B cell (primary cell): ENCODE measurements around the gene ANXA7. TPM values are rescaled to one million over a fixed set of nuclear protein-coding genes. Genes with fewer than 3 reads are reported as not detected.

Source experiments
- ATAC-seq: fragments of 200-7000 bp; cut with Tn5 transposase; one replicate; pipeline ENCODE4 v1.10.0; 2021; ENCODE audit warnings: low read depth, mild to moderate bottlenecking, moderate number of reproducible peaks, moderate library complexity
- CTCF ChIA-PET: fragments of 350-600 bp; sonication (Branson Sonifier 250); formaldehyde crosslinking; loops from one replicate; lab custom pipeline; 2021; ENCODE audit warnings: antibody characterized with exemption, inconsistent platforms; lab: Charles Lee
- POLR2A ChIA-PET: fragments of 350-600 bp; sonication (Branson Sonifier 250); formaldehyde crosslinking; loops from one replicate; lab custom pipeline; 2021; ENCODE audit warnings: antibody characterized with exemption; lab: Charles Lee
- DNase-seq: peaks from one replicate; pipeline ENCODE4 v3.0.0; 2013
- H2AFZ ChIP-seq: 2 replicates; pipeline ENCODE4 v1.6.1; 2012; ENCODE audit warnings: mild to moderate bottlenecking, low read depth, low read length; ENCODE audit not compliant: insufficient read depth, poor library complexity, severe bottlenecking
- H3K27ac ChIP-seq, 2 donors: 1 replicate in 1 of 2; 2 replicates in 1 of 2; pipeline ENCODE4 v1.5.1; 2012 to 2013; ENCODE audit warnings: low read length in 2 of 2, mild to moderate bottlenecking in 2 of 2, moderate library complexity in 1 of 2
- H3K27me3 ChIP-seq, 4 experiments: fragments of 200-600 bp in 1 of 4; sonication (generic) in 1 of 4; replicated peaks in 1 of 4; 1 replicate in 2 of 4; 2 replicates in 2 of 4; pipeline versions ENCODE4 v1.6.1 to v1.7.0; 2013 to 2016; ENCODE audit warnings: low read length in 3 of 4, mild to moderate bottlenecking in 2 of 4, mixed read lengths in 1 of 4, moderate library complexity in 1 of 4; ENCODE audit not compliant: insufficient read depth in 4 of 4, control insufficient read depth in 3 of 4; ENCODE audit errors: control extremely low read depth in 1 of 4
- H3K36me3 ChIP-seq, 2 experiments: replicated peaks in 1 of 2; 1 replicate in 1 of 2; 2 replicates in 1 of 2; pipeline versions ENCODE4 v1.6.1 to v1.7.1; 2013; ENCODE audit warnings: low read length in 1 of 2; ENCODE audit not compliant: insufficient read depth in 2 of 2, control insufficient read depth in 1 of 2; ENCODE audit errors: control extremely low read depth in 1 of 2, extremely low read depth in 1 of 2
- H3K4me1 ChIP-seq, 2 donors: fragments of 200-600 bp in 1 of 2; sonication (generic) in 1 of 2; 1 replicate in 1 of 2; 2 replicates in 1 of 2; pipeline versions ENCODE4 v1.5.1 to v1.6.1; 2013 to 2017; ENCODE audit warnings: low read length in 2 of 2; ENCODE audit not compliant: control insufficient read depth in 2 of 2, insufficient read depth in 2 of 2
- H3K4me2 ChIP-seq: replicated peaks from 2 replicates; pipeline ENCODE3; 2012; ENCODE audit warnings: mild to moderate bottlenecking, low read depth, low read length; ENCODE audit not compliant: poor library complexity, severe bottlenecking
- H3K4me3 ChIP-seq, 5 experiments: fragments of 200-600 bp in 1 of 5; sonication (generic) in 1 of 5; 1 replicate in 3 of 5; 2 replicates in 2 of 5; pipeline versions ENCODE4 v1.5.1 to v1.7.0; 2011 to 2016; ENCODE audit warnings: low read length in 4 of 5, mild to moderate bottlenecking in 4 of 5, low read depth in 2 of 5, control low read depth in 1 of 5, moderate library complexity in 1 of 5; ENCODE audit not compliant: insufficient read depth in 1 of 5; ENCODE audit errors: control extremely low read depth in 1 of 5, extremely low read depth in 1 of 5
- H3K79me2 ChIP-seq: fragments of 200-600 bp; sonication (generic); one replicate; pipeline ENCODE4 v1.6.0; 2016; ENCODE audit warnings: low read length; ENCODE audit not compliant: control insufficient read depth, insufficient read depth
- H3K9ac ChIP-seq: fragments of 200-600 bp; sonication (generic); 2 replicates; pipeline ENCODE4 v1.6.1; 2017; ENCODE audit warnings: mild to moderate bottlenecking, low read length, moderate library complexity
- H3K9me3 ChIP-seq, 3 donors: one replicate each; pipeline versions ENCODE4 v1.6.1 to v1.7.1; 2013; ENCODE audit warnings: low read length in 2 of 3; ENCODE audit not compliant: control insufficient read depth in 2 of 3, insufficient read depth in 1 of 3; ENCODE audit errors: control extremely low read depth in 1 of 3
- H4K20me1 ChIP-seq: 2 replicates; pipeline ENCODE4 v1.6.0; 2012; ENCODE audit warnings: mild to moderate bottlenecking, low read length; ENCODE audit not compliant: insufficient read depth, control insufficient read depth, poor library complexity, severe bottlenecking
- H3K27ac Mint-ChIP-seq: one replicate; pipeline ENCODE4 v1.8.0; 2021; ENCODE audit warnings: mixed read lengths
- H3K27me3 Mint-ChIP-seq: one replicate; pipeline ENCODE4 v1.8.0; 2021; ENCODE audit warnings: mixed read lengths
- H3K4me1 Mint-ChIP-seq: one replicate; pipeline ENCODE4 v1.8.0; 2021; ENCODE audit warnings: mixed read lengths
- H3K4me3 Mint-ChIP-seq: one replicate; pipeline ENCODE4 v1.8.0; 2021; ENCODE audit warnings: mixed read lengths
- H3K9me3 Mint-ChIP-seq: one replicate; pipeline ENCODE4 v1.8.0; 2022; ENCODE audit warnings: mixed read lengths; ENCODE audit not compliant: insufficient read depth
- EZH2 ChIP-seq: IDR thresholded peaks from 2 replicates; pipeline ENCODE4 v1.6.1; 2012; ENCODE audit warnings: borderline replicate concordance, low read depth, mild to moderate bottlenecking, moderate library complexity, low read length; ENCODE audit not compliant: insufficient read depth, poor library complexity, severe bottlenecking
- WGBS: methylation state at CpG from one replicate; pipeline ENCODE4 v1.1.5; 2013; ENCODE audit warnings: missing lambda C conversion rate; ENCODE audit not compliant: insufficient coverage; 5-methylcytosine and 5-hydroxymethylcytosine counted together
- intact Hi-C: fragments of 100-400 bp; cut with micrococcal nuclease; formaldehyde crosslinking; loops from one replicate; pipeline ENCODE4 v1.10.0; 2022
- polyA plus RNA-seq: library from polyadenylated mRNA; depleted of rRNA; stranded (reverse); fragments of >200 nt; gene quantifications from 2 replicates; pipeline ENCODE4 v1.2.3, GENCODE V29; 2012
- total RNA-seq, 2 donors: library from RNA; stranded (reverse); fragments of 120-200 nt in 1 of 2; gene quantifications; 1 replicate in 1 of 2; 2 replicates in 1 of 2; pipeline versions ENCODE4 v1.2.3 to v1.2.4, GENCODE V29; 2013 to 2022
- TF ChIP-seq, protein P1 (sequence below): fragments of 200-600 bp; IDR thresholded peaks from one replicate; pipeline ENCODE4 v1.8.0; 2022; ENCODE audit warnings: antibody characterized with exemption, mild to moderate bottlenecking

ANXA7 gene
- total and polyA plus RNA-seq, 2 donors (not counting 1 experiment from before 2014, with no cell fraction given) = 43.4 to 90.0 TPM

DNA sequence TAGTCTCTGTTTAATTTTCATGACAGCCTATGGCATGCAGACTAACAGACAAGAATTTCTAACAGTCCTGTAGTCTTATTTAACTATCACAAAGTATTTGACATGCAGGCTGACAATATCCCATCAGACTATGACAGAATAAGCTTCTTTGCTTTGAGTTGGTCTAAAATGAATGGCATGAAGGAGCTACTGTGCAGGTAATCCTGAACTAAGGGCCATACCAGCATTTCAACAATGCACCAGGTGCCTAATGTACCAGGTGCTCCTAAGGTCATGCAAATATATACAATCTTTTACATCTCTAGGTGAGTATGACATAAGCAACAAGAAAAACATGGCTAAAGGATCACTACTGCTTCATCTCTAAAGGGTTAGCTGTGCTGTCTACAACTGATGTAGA, 33.1 kb upstream of the ANXA7 start:
- peaks cover 18 to 35% of the 10 kb centered on the region in 2 experiments for H3K36me3 ChIP-seq
- Mint-ChIP-seq H3K4me1 (no peaks in the 10 kb centered on the region), H3K9me3 (no peaks in the 10 kb centered on the region), H3K27ac (no peak overlapping the region), H3K27me3 (no peaks in the 10 kb centered on the region), H3K4me3 (no peak overlapping the region)
- H3K9me3 ChIP-seq = no peaks in the 10 kb centered on the region
- ChIA-PET CTCF (interaction anchor here (0.5 kb wide), 1 partner anchor 351 kb away, joined by 3 read pairs; no protein-coding TSS in a partner anchor), POLR2A (no interaction called here)
- TF ChIP-seq, protein P1, sequence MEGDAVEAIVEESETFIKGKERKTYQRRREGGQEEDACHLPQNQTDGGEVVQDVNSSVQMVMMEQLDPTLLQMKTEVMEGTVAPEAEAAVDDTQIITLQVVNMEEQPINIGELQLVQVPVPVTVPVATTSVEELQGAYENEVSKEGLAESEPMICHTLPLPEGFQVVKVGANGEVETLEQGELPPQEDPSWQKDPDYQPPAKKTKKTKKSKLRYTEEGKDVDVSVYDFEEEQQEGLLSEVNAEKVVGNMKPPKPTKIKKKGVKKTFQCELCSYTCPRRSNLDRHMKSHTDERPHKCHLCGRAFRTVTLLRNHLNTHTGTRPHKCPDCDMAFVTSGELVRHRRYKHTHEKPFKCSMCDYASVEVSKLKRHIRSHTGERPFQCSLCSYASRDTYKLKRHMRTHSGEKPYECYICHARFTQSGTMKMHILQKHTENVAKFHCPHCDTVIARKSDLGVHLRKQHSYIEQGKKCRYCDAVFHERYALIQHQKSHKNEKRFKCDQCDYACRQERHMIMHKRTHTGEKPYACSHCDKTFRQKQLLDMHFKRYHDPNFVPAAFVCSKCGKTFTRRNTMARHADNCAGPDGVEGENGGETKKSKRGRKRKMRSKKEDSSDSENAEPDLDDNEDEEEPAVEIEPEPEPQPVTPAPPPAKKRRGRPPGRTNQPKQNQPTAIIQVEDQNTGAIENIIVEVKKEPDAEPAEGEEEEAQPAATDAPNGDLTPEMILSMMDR = no peak
- no peak for TF ChIP-seq EZH2
- DNase-seq (no peak), ATAC-seq (no peak)
- no peaks in the 10 kb centered on the region for H3K27me3 ChIP-seq
- H3K4me3 ChIP-seq = no peak overlapping the region
- no peaks in the 10 kb centered on the region for H3K79me2 ChIP-seq
- no peak overlapping the region for H3K27ac ChIP-seq
- H3K4me2 ChIP-seq = no peak overlapping the region
- intact Hi-C loops = no loop called here
- H2AFZ ChIP-seq = no peak overlapping the region
- no peak overlapping the region for H3K9ac ChIP-seq
- no peaks in the 10 kb centered on the region for H4K20me1 ChIP-seq
- H3K4me1 ChIP-seq = no peaks in the 10 kb centered on the region

DNA sequence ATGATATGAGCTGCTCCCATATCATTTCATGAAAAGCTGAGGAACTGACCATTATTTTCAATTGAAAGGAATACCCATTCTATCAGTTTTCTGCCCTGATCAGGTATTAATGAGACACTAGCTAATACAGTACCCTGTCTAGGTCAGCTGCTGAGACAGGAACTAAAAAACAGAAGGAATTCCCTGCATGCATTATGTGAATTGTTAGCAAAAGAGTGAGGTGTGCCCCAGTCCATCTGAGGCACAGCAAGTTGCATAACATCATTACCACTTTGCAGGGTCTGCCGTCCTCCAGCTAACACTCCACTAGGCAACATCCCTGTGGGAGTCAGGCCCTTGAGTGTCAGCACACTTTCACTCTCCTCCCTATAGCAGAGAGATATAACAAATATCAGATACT, 30.6 kb upstream of the ANXA7 start:
- Histone ChIP-seq H3K4me3 (no peak overlapping the region), H3K36me3 (peaks cover 26 to 33% of the 10 kb centered on the region in 2 experiments), H3K4me1 (no peaks in the 10 kb centered on the region), H2AFZ (no peak overlapping the region), H3K79me2 (no peaks in the 10 kb centered on the region), H3K4me2 (no peak overlapping the region), H4K20me1 (no peaks in the 10 kb centered on the region), H3K9ac (no peak overlapping the region), H3K27ac (no peak overlapping the region), H3K27me3 (no peaks in the 10 kb centered on the region), H3K9me3 (no peaks in the 10 kb centered on the region)
- Mint-ChIP-seq H3K27ac (no peak overlapping the region), H3K4me1 (no peaks in the 10 kb centered on the region), H3K9me3 (no peaks in the 10 kb centered on the region), H3K4me3 (no peak overlapping the region), H3K27me3 (no peaks in the 10 kb centered on the region)
- 0% methylated on average over 1 of the region's 1 CpG for WGBS
- CTCF ChIA-PET = interaction anchor here (1.4 kb wide), 1 partner anchor 84 kb away, joined by 3 read pairs; no protein-coding TSS in a partner anchor
- POLR2A ChIA-PET = no interaction called here
- intact Hi-C loops = no loop called here
- no peak for TF ChIP-seq EZH2
- TF ChIP-seq, protein P1 = no peak
- ATAC-seq (no peak), DNase-seq (no peak)
